Upper lobe of right lung (tissue), 1 donor: ENCODE measurements around the gene CFD. TPM values are rescaled to one million over a fixed set of nuclear protein-coding genes. Genes with fewer than 3 reads are reported as not detected.

Source experiments
- ATAC-seq: fragments of 200-7000 bp; cut with Tn5 transposase; one replicate; pipeline ENCODE4 v1.9.1; 2020; ENCODE audit warnings: mild to moderate bottlenecking, moderate library complexity
- DNase-seq: peaks from one replicate; pipeline ENCODE4 v3.0.0-alpha.2; 2020
- H3K27ac ChIP-seq: fragments of 200-600 bp; one replicate; pipeline ENCODE4 v1.8.0; 2022
- H3K27me3 ChIP-seq: fragments of 200-600 bp; one replicate; pipeline ENCODE4 v1.8.0; 2022; ENCODE audit warnings: mild to moderate bottlenecking
- H3K36me3 ChIP-seq: fragments of 200-600 bp; one replicate; pipeline ENCODE4 v1.8.0; 2022
- H3K4me1 ChIP-seq: fragments of 200-600 bp; one replicate; pipeline ENCODE4 v1.8.0; 2022
- H3K4me3 ChIP-seq: fragments of 200-600 bp; one replicate; pipeline ENCODE4 v1.8.0; 2022; ENCODE audit warnings: mild to moderate bottlenecking
- H3K9me3 ChIP-seq: fragments of 200-600 bp; one replicate; pipeline ENCODE4 v1.8.0; 2022
- CTCF ChIP-seq: fragments of 200-600 bp; IDR thresholded peaks from one replicate; pipeline ENCODE4 v1.8.0; 2022; ENCODE audit warnings: antibody characterized with exemption
- intact Hi-C: fragments of 100-400 bp; cut with DNase I; formaldehyde crosslinking; loops from one replicate; pipeline ENCODE4 v1.11.0; 2022
- total RNA-seq: library from RNA; stranded (reverse); fragmentation: NEBNext Ultra II Directional; extraction: Animal tissue kit (Norgen Biotek cat#: 25700); gene quantifications from one replicate; pipeline ENCODE4 v1.2.1, GENCODE V29; 2021
- donor health status: DM: no; HTN: yes; CAD: no; lungs with severe emphysema.

The CFD gene
- total RNA-seq, 1 donor from 2014 or later = 153 TPM

GRCh38 chr19:898663-899062 is 39.2 kb downstream of the CFD start:
- intact Hi-C loops = no loop called here
- no peak for TF ChIP-seq CTCF
- DNase-seq (no peak), ATAC-seq (no peak)
- no peak overlapping the region for H3K4me3 ChIP-seq
- peaks cover 9% of the 10 kb centered on the region for H3K36me3 ChIP-seq
- no peaks in the 10 kb centered on the region for H3K9me3 ChIP-seq
- H3K4me1 ChIP-seq = no peaks in the 10 kb centered on the region
- H3K27me3 ChIP-seq = no peaks in the 10 kb centered on the region
- no peak overlapping the region for H3K27ac ChIP-seq

- ATAC-seq = no peak
- no peak for DNase-seq
Measured at GRCh38 chr19:899336-900042, 40.0 kb downstream of the CFD start.

GRCh38 chr19:900043-900301 is 40.5 kb downstream of the CFD start:
- Histone ChIP-seq H3K9me3 (no peaks in the 10 kb centered on the region), H3K36me3 (peaks cover 9% of the 10 kb centered on the region), H3K4me3 (no peak overlapping the region), H3K27me3 (no peaks in the 10 kb centered on the region), H3K27ac (no peak overlapping the region), H3K4me1 (no peaks in the 10 kb centered on the region)
- no peak for DNase-seq
- intact Hi-C loops = no loop called here
- peak; percentile 4 for ATAC-seq
- no peak for TF ChIP-seq CTCF

More at GRCh38 chr19:899336-900042, 40.0 kb downstream of the CFD start:
- Histone ChIP-seq H3K4me1 (no peaks in the 10 kb centered on the region), H3K27me3 (no peaks in the 10 kb centered on the region), H3K9me3 (no peaks in the 10 kb centered on the region), H3K4me3 (no peak overlapping the region), H3K36me3 (peaks cover 9% of the 10 kb centered on the region), H3K27ac (no peak overlapping the region)
- intact Hi-C loops = no loop called here
- no peak for TF ChIP-seq CTCF

GRCh38 chr19:900302-901111 is 41.0 kb downstream of the CFD start:
- Histone ChIP-seq H3K36me3 (peaks cover 9% of the 10 kb centered on the region), H3K27me3 (no peaks in the 10 kb centered on the region), H3K9me3 (no peaks in the 10 kb centered on the region), H3K27ac (no peak overlapping the region), H3K4me3 (no peak overlapping the region), H3K4me1 (no peaks in the 10 kb centered on the region)
- intact Hi-C loops = no loop called here
- DNase-seq (no peak), ATAC-seq (peak; percentile 53)
- no peak for TF ChIP-seq CTCF

GRCh38 chr19:901216-902092 is 42.0 kb downstream of the CFD start:
- Histone ChIP-seq H3K36me3 (peaks cover 9% of the 10 kb centered on the region), H3K4me3 (no peak overlapping the region), H3K4me1 (no peaks in the 10 kb centered on the region), H3K27ac (no peak overlapping the region), H3K27me3 (no peaks in the 10 kb centered on the region), H3K9me3 (no peaks in the 10 kb centered on the region)
- no peak for ATAC-seq
- TF ChIP-seq CTCF = no peak
- no peak for DNase-seq
- intact Hi-C loops = no loop called here
